Islet of Langerhans (tissue), 1 donor: ENCODE measurements around the gene SGPP1.
A peak's percentile ranks its signal among the peaks of the same experiment; 100 is the strongest.
"Not testable (repeated sequence)": the region's sequence is repeated elsewhere in the genome, so short reads cannot be mapped to it uniquely, and the experiment has no call there.

Experiments used
- FAIRE-seq: peaks from one replicate; lab custom pipeline; 2011; peaks lifted over from hg19 to GRCh38; lab: Jason Lieb, UNC

The SGPP1 gene, protein sequence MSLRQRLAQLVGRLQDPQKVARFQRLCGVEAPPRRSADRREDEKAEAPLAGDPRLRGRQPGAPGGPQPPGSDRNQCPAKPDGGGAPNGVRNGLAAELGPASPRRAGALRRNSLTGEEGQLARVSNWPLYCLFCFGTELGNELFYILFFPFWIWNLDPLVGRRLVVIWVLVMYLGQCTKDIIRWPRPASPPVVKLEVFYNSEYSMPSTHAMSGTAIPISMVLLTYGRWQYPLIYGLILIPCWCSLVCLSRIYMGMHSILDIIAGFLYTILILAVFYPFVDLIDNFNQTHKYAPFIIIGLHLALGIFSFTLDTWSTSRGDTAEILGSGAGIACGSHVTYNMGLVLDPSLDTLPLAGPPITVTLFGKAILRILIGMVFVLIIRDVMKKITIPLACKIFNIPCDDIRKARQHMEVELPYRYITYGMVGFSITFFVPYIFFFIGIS

DNA sequence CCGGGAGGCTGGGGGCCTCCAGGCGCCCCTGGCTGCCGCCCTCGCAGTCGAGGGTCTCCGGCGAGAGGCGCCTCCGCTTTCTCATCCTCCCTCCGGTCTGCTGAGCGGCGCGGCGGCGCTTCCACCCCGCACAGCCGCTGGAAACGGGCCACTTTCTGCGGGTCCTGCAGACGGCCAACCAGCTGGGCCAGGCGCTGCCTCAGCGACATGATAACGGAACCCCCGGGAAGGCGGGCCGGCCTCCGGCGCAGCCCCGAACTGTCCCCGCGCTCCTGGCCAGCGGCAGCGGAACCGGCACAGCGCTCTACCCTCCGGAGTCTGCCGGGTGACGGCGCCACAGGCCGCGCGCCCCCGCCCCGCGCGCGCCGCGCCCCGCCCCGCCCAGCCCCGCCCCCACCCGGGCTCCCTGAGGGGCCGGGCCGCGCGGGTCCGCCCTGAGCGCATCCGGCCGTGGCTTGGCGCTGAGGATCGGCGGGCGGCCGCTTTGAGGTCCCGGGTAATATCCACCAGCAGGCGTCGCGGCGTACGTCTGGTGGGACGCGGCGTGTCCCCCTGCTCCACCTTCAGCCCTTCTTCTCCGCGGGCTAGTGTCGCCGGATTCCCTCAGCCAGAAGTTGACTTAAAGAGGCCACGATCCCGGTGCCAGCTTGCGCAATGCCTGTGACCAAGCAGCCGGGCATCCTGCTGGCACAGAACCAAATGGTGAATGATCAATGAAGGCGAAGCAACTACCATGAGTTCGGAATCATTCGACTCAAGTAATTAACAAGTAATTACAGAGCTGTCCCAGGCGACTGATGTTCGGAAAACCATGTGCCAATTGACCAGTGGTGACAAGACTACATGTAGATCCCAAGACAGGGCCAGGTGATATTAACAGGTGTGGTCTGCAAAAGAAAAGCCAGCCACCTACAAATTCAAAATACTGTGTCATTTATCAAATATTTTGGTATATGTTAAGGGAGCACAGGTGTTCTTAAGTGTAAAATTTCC lies at the start of gene SGPP1:
SGPP1 (minus strand) TSS at position 330 of the 993 bp plus-strand sequence; CDS start at position 209, 121 bp downstream.
- FAIRE-seq, result no peak

DNA sequence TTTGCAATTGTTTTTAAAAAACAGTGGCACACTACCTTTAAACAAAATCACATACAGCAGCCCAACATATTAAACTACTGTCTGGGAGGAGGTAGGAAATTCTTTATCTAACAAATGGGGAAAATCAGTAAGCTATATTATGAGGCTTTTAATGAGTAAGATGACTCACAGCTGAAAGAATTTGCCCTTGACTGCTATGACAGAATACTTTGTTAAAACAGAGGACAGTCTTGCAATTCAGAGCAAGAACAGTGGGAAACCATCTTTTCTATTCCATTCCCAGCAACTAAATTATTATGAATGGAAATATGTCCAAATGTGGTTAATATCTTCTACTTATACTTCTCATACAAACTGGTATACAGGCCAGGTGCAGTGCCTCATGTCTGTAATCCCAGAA lies 49.2 kb upstream of the SGPP1 start:
- no peak for FAIRE-seq

DNA sequence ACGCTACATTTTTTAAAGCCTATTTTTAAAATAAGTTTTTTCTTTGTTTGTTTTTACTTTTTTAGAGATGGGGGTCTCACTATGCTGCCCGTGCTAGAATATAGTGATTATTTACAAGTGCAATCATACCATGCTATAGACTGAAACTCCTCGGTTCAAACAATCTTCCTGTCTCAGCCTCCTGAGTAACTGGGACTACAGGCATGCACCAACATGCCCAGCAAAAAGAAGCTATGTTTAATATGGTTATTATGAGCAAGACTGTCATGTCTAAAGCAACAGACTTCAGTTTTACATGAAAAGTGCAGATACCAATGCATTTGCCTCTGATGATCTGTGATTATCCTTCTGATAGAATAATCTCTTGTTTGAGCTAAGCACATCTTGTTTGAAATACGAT lies 45.6 kb upstream of the SGPP1 start:
- FAIRE-seq, result no peak

DNA sequence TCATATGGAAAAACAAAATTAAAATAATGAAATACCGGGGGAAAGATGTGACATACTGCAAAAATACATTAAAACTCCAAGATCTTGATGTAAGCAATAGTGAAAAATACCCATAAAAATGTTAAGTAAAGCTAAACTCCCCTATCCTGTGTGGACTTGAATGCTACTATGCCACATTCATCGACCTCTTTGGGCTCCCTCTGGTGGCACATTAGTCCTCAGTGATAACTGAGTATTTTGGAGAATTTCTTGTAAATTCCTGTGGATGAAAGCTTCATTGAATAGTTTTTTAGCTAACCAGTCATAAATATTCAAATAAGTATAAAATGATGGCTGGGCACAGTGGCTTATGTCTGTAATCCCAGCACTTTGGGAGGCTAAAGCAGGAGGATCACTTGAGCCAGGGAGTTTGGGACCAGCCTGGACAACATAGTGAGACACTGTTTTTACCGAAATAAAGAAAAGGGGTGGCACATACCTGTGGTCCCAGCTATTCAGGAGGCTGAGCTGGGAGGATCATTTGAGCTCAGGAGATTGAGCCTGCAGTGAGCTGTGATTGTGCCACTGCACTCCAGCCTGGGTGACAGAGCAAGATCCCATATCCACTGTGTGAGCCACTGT lies 42.4 kb upstream of the SGPP1 start:
- FAIRE-seq, result no peak

DNA sequence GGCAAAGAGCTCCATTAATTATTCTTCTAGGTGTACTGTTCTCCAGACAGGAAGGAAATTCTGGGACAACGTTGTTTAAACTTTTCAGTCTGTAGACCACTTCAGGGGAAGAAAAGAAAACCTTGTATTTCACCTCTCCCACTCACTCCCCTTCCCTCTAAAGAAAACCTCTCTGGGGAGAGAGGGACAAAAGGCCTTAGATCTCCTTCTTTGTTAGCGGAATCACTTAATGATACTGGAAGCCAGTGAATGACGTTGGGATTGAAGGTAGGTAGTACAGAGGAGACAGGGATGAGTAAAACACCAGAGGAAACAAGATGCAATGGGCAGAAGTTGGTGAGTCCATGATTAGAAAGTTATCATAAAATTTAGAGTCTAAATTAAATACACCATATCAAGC lies 38.7 kb upstream of the SGPP1 start:
- no peak for FAIRE-seq

DNA sequence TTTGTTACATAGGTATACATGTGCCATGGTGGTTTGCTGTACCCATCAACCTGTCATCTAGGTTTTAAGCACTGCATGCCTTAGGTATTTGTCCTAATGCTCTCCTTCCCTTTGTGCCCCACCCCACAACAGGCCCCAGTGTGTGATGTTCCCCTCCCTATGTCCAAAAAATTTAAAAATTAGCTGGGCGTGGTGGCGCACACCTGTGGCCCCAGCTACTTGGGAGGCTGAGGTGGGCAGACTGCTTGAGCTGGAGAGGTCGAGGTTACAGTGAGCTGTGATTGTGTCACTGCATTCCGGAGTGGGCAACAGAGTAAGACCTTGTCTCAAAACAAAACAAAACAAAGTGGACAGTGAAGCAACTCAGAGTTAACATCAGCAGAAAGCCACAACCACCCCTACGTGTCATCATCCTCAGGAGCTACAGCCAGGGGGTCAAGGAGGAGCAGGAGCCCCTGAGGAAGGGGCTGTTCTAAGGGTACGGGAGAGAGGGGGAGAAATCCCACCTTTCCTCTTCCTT lies 36.8 kb upstream of the SGPP1 start:
- FAIRE-seq, result no peak

DNA sequence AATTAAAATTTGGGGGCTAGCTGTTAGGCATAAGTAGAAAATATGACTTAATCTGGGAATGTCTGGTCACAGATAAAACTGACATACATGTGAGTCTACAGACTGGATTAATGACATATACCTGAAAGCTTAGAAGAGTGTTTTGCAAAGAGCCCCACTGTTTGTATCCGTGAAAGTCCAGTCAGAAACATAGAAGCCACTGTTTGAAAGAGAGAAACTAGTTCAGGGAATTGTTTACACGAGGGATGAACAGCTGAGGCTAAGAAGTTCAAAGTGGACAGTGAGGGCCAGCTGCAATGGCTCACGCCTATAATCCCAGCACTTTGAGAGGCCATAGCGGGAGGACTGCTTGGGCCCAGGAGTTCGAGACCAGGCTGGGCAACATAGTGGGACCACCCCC lies 36.2 kb upstream of the SGPP1 start:
- no peak for FAIRE-seq

DNA sequence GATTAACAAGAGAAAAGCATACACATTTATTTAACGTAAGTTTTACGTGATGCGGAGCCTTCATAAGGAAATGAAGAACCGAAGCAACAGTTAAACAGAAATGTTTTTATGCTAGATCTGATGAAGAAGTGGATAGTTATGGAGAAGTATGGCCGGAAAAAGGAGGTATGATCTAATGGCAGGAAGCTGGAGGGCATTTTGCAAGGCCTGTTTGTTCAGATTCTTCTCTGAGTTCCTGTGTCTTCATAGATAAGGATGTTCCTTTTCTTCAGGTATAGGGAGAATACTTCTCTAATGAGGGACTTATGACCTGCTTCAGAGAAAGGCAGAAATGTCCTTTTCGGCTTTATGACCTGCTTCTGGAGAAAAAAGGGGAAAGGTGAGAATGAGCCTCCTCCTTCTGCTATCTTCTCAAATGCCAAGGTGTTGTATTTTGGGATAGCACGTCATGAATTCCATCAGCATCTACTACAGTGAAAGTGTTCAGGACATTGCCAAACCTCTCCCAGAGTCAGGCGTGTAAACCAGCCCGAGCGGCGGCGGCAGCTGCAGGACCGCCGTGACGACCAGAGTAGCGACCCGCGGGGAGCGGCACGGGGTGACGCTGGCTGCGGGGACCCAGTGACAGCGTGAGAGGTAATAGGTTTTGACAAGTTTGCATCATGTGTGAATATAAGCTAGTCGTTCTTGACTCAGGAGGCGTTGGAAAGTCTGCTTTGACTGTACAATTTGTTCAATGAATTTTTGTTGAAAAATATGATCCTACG lies 33.7 kb upstream of the SGPP1 start:
- no peak for FAIRE-seq

DNA sequence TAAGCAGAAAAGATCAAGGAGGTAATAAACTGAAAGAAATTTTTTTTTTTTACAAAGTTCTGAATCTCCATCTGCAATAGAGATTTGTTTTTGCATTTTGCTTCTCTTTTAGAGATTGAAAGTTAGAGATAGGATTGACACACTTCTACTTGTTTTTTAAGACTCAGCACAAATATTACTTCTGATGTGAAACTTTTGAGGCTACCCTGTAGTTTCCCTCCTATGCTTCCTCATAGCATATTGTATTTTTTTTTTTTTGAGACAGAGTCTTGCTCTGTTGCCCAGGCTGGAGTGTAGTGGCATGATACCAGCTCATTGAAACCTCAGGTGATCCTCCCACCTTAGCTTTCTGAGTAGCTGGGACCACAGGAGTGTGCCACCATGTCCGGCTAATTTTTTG lies 32.1 kb upstream of the SGPP1 start:
- no peak for FAIRE-seq

DNA sequence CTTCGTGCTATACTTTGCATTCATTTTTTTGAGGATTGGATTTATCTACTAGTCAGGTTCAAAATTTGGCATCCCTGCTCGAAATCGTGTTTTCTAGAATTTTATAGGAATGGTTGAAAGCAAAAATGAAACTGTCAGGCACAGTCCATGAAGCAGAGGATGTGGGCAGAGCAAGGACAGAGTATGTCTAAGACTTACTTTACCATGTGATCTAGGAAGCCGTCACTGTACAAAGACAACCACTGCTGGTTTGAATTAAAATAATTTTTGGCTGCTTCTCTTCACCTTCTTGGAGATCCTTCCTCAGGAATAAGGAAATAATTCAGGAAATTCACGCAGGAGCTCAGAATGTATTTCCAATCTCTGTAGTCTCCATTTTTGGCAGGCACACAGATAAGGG lies 31.6 kb upstream of the SGPP1 start:
- no peak for FAIRE-seq

DNA sequence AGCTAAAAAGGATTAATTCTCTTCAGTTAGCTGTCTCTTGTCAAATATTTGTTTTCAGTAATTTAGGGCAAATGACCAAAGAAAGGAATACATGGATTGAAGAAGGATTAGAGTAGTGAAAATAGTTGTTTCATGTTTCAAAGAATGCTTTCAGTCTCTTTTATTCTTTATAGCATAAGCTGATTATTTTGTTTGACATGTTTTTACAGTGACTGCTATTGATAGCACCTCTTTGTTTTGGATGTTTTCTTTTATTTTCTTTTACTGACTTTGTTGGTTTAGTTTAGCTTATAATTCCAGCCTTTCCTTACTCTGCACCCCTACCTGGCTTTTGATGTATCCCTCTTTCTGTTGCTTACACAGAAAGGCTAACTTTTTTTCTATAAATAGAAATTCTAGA lies 29.3 kb upstream of the SGPP1 start:
- no peak for FAIRE-seq

DNA sequence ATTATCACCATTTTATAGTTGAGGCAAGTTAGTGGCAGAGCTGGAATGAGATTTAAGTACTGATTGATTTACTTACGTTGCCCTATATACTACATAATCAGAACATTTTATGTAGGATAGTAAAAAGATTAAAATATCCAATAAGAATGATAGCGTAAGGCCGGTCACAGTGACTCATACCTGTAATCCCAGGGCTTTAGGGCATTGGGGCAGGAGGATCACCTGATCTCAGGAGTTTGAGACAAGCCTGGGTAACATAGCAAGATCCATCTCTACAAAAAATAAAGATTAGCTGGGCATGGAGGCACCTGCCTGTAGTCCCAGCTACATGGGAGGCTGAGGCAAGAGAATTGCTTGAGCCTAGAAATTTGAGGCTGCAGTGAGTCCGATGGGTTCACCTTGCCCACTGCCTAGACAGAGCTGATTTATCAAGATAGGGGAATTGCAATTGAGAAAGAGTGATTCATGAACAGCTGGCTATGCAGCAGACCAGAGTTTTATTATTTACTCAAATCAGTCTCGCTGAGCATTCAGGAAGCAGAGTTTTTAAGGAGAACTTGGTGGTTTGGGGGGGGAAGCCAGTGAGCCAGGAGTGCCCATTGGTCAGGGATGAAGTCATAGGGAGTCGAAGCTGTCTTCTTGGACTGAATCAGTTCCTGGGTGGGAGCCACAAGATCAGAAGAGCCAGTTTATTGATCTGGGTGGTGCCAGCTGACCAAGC lies 24.7 kb upstream of the SGPP1 start:
- FAIRE-seq, result peak; percentile 55

DNA sequence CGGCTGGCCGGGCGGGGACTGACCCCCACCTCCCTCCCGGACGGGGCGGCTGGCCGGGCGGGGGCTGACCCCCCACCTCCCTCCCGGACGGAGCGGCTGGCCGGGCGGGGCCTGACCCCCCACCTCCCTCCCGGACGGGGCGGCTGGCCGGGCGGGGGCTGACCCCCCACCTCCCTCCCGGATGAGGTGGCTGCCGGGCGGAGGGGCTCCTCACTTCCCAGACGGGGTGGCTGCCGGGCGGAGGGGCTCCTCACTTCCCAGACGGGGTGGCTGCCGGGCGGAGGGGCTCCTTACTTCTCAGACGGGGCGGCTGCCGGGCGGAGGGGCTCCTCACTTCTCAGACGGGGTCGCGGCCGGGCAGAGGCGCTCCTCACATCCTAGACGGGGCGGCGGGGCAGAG lies 23.2 kb upstream of the SGPP1 start:
- not testable (repeated sequence) for FAIRE-seq

DNA sequence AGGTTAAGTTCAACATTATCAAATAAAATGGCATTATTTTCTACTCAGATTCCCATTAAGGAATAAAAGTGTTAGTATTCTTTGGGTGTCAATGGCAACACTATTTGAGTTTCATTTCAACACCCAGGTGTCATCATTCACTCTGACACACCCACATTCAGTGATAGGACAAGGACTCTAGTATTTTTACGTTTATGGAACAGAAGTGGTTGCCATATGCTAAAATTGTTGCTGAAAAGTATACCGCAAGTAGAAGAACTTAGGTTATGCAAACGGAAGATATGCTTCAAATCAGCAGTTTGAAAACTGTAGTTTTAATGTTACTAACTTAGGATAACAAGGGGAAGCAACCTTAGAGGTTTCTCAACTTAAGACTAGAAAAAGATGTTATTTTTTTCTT lies 20.0 kb upstream of the SGPP1 start:
- no peak for FAIRE-seq

DNA sequence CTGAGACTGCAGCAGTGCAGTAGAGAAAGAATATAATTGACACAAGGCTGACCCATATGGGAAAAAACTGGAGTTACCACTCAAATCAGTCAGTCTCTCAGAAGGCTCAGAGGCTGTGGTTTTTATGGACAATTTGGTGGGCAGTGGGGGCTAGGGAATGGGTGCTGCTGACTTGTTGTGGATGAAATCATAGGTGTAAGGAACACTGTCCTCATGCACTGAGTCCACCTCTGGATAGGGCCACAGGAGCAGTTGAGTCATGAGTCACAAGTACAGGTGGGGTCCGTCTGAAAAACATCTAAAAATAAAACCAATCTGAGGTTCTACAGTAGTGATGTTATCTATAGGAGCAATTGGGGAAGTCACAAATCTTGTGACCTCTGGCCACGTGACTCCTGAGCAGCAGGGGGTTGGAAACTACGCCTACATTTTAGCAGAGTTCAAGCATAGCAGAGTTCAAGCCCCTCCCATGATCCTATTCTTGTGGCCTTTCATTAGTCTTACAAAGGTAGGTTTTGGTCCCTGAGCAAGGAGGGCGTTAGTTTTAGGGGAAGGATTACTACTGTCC lies 18.1 kb upstream of the SGPP1 start:
- no peak for FAIRE-seq

DNA sequence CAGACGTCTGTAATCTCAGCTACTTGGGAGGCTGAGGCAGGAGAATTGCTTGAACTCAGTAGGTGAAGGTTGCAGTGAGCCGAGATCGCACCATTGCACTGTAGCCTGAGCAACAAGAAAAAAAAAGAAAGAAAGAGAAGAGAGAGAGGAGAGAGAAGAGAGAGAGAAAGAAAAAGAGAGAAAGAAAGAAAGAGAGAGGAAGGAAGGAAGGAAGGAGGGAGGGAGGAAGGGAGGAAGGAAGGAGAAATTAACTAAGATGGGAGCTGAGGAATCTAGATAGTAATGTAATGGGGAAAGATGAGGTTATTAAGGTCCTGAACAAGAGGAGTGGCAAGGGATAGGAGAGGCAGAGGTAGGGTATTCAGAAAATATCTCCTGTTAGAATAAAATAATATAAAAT lies 17.4 kb upstream of the SGPP1 start:
- no peak for FAIRE-seq

DNA sequence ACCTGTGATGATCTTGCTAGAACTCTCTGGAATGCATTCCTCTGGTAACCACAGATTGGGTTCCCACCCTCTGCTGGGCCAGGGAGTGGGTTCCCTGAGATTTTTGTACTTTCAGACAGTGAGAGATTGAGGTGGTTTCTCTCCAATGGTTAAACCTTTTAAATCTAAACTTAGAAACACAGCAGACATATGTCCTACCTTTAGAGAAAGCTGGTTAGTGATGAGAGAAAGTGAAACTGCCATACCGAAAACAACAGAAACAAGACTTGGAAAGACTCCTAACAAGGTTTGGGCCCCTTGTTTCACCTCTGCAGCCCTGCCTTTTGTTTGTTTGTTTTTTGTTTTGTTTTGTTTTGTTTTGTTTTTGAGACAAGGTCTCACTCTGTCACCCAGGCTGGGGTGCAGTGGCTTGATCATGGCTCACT lies 9.7 kb upstream of the SGPP1 start:
- FAIRE-seq, result no peak

DNA sequence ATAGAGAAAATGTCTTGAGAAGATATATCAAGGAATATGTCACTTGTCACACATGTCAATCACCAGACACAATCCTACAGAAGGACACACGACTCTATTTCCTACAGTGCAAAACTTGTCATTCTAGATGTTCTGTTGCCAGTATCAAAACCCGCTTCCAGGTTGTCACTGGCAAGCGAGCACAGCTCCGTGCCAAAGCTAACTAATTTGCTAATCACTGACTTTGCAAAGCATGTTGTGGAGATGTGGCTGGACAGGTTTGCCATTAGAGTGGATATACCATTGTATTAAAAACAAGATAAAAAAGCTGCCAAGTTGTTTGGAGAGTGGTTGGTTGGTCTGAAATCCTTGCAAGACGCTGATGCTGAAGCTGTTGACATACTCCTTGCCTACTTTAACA lies 7.9 kb upstream of the SGPP1 start:
- FAIRE-seq, result no peak

DNA sequence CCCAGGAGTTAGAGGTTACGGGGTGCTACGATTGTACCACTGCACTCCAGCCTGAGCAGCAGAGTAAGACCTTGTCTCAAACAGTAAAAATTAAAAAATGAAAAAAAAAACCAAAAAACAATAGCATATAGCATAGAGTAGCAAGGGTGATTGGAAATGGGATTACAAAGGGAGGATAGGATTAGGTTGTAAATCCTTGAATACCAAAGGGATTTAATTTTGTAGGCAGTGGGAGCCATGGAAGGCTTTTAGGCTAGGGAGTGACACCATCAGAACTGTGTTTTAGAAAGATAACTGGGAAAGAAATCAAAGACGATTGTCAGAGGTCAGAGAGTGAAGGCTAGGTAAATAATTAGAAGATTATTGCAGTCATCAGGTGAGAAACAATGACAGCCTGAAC lies 2.8 kb upstream of the SGPP1 start:
- FAIRE-seq, result no peak

DNA sequence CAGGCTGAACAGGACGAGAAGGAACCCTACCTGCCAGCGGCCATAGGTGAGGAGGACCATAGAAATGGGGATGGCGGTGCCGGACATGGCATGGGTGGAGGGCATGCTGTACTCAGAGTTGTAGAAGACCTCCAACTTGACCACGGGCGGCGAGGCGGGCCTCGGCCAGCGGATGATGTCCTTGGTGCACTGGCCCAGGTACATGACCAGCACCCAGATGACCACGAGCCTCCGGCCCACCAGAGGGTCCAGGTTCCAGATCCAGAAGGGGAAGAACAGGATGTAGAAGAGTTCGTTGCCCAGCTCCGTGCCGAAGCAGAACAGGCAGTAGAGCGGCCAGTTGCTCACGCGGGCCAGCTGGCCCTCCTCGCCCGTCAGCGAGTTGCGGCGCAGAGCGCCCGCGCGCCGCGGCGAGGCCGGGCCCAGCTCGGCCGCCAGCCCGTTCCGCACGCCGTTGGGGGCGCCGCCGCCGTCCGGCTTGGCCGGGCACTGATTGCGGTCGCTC lies 582 bp downstream of the SGPP1 start:
- FAIRE-seq, result no peak
